T47D (cell line): ENCODE results near the gene CYP27A1.

Source experiments
- DNase-seq, 2 experiments: peaks; one replicate each; pipeline versions ENCODE4 v3.0.0 to v3.0.0-alpha.2; 2011 to 2012; ENCODE audit warnings: low read depth in 1 of 2, low spot score in 1 of 2
- JUND ChIP-seq: IDR thresholded peaks from 2 replicates; pipeline ENCODE4 v1.6.1; 2012; ENCODE audit warnings: low read depth
- in situ Hi-C: cut with HindIII; loops from 2 replicates; pipeline ENCODE4 v1.10.0; 2016; ENCODE audit warnings: low sequenced_read_pairs, low pct_unique_long_range_greater_than_20kb

The CYP27A1 gene

DNA sequence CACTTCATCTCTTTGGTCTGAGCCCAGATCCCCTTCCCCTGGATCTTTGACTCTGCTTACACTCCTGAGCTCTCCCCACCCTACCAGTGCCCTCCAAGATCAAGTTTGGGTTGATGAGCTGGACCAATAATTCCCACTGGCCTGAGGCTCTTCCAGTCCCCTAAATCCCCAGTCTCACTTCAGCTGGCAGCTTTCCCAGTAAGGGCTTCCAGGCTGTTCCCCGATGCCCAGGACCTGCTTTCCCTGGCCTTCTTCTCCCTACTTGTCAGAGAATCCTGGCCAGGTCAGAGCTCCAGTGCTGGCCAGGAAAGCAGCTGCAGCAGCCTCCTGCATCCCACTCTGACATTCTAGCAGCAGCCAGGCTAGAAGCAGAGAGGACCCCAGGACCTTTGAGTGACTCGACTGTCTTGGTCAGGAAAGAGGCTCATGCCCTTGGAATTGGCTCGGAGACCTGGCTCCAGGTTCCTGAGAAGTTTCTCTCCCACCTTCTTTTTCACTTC, 81.1 kb downstream of the CYP27A1 start:
- no peak for DNase-seq
- in situ Hi-C loops: no loop called here
- no peak for TF ChIP-seq JUND
